HepG2 (cell line): ENCODE measurements around the gene DDR2. TPM values are rescaled to one million over a fixed set of nuclear protein-coding genes. Genes with fewer than 3 reads are reported as not detected.

Source experiments
- AHDC1 ChIP-seq: sonication (generic); formaldehyde crosslinking; IDR thresholded peaks from 2 replicates; pipeline ENCODE4 v1.5.1; 2020; ENCODE audit warnings: mild to moderate bottlenecking, missing genetic modification reagents, borderline replicate concordance
- ARID2 ChIP-seq: sonication (generic); formaldehyde crosslinking; IDR thresholded peaks from 2 replicates; pipeline ENCODE4 v1.8.1; 2022; ENCODE audit warnings: mild to moderate bottlenecking, missing genetic modification reagents, borderline replicate concordance
- CHCHD3 ChIP-seq: sonication (generic); formaldehyde crosslinking; IDR thresholded peaks from 2 replicates; pipeline ENCODE4 v1.8.0; 2022; ENCODE audit warnings: mild to moderate bottlenecking, missing genetic modification reagents, moderate library complexity
- CREM ChIP-seq, 2 experiments: sonication (generic) in 1 of 2; formaldehyde crosslinking in 1 of 2; IDR thresholded peaks; 2 replicates each; pipeline versions ENCODE4 v1.4.0 to v1.6.1; 2016 to 2020; ENCODE audit warnings: antibody characterized with exemption in 1 of 2, mild to moderate bottlenecking in 1 of 2, missing genetic modification reagents in 1 of 2
- HNF4A ChIP-seq: sonication (generic); formaldehyde crosslinking; IDR thresholded peaks from 2 replicates; pipeline ENCODE4 v1.4.0; 2020; ENCODE audit warnings: missing genetic modification reagents
- IKZF1 ChIP-seq: fragments of 450-650 bp; IDR thresholded peaks from 2 replicates; pipeline ENCODE4 v1.7.1; 2016
- LCORL ChIP-seq, 2 experiments: fragments of 450-650 bp in 1 of 2; sonication (generic) in 1 of 2; formaldehyde crosslinking in 1 of 2; IDR thresholded peaks; 2 replicates each; pipeline versions ENCODE4 v1.5.0 to v1.6.1; 2017 to 2020; ENCODE audit warnings: antibody characterized with exemption in 1 of 2, missing genetic modification reagents in 1 of 2
- NPAS2 ChIP-seq: sonication (generic); formaldehyde crosslinking; IDR thresholded peaks from 2 replicates; pipeline ENCODE4 v1.8.0; 2022; ENCODE audit warnings: mild to moderate bottlenecking, missing genetic modification reagents, borderline replicate concordance
- PAXIP1 ChIP-seq: sonication (generic); formaldehyde crosslinking; conservative IDR thresholded peaks from 2 replicates; pipeline ENCODE4 v1.4.0; 2020; ENCODE audit warnings: mild to moderate bottlenecking, missing genetic modification reagents, moderate library complexity
- SNAI1 ChIP-seq: sonication (generic); formaldehyde crosslinking; IDR thresholded peaks from 2 replicates; pipeline ENCODE4 v1.5.0; 2020; ENCODE audit warnings: mild to moderate bottlenecking, missing genetic modification reagents, borderline replicate concordance
- SOX6 ChIP-seq, 2 experiments: fragments of 450-650 bp in 1 of 2; sonication (generic) in 1 of 2; formaldehyde crosslinking in 1 of 2; IDR thresholded peaks; 2 replicates each; pipeline versions ENCODE4 v1.4.0 to v1.6.1; 2017 to 2020; ENCODE audit warnings: antibody characterized with exemption in 1 of 2, mild to moderate bottlenecking in 1 of 2, missing genetic modification reagents in 1 of 2
- ZBTB2 ChIP-seq: sonication (generic); formaldehyde crosslinking; IDR thresholded peaks from 2 replicates; pipeline ENCODE4 v1.8.0; 2022; ENCODE audit warnings: low read depth, missing genetic modification reagents
- ZFP36L2 ChIP-seq: sonication (generic); formaldehyde crosslinking; IDR thresholded peaks from 2 replicates; pipeline ENCODE4 v1.4.0; 2020; ENCODE audit warnings: missing genetic modification reagents
- ZSCAN12 ChIP-seq: sonication (generic); formaldehyde crosslinking; IDR thresholded peaks from 2 replicates; pipeline ENCODE4 v1.9.0; 2021; ENCODE audit warnings: mild to moderate bottlenecking, missing genetic modification reagents
- ZUFSP ChIP-seq: sonication (generic); formaldehyde crosslinking; IDR thresholded peaks from 2 replicates; pipeline ENCODE4 v1.9.0; 2021; ENCODE audit warnings: missing genetic modification reagents, mild to moderate bottlenecking, borderline replicate concordance
- polyA plus RNA-seq, 8 experiments: library from polyadenylated mRNA; depleted of rRNA in 3 of 8; stranded (reverse) in 7 of 8; unstranded in 1 of 8; fragments of >200 nt; fragmentation: Illumina TruSeq in 4 of 8; extraction: Trizol in 4 of 8; gene quantifications; 2 replicates each; pipeline versions ENCODE4 v1.2.1 to v1.2.3, GENCODE V29; 2011 to 2016; ENCODE audit warnings: low read depth in 4 of 8, missing spikeins in 1 of 8, mixed read lengths in 1 of 8; ENCODE audit not compliant: insufficient read depth in 1 of 8
- total RNA-seq, 5 experiments: library from RNA; depleted of rRNA; stranded (reverse); fragments of >200 nt; fragmentation: Illumina TruSeq; extraction: Trizol; gene quantifications; 2 replicates each; pipeline ENCODE4 v1.2.3, GENCODE V29; 2016; ENCODE audit warnings: low read depth in 1 of 5

The DDR2 gene
- total and polyA plus RNA-seq, 2 of the 13 experiments (the other 11 are each of a cell fraction or from before 2014, with no cell fraction given), result 0.36 to 0.38 TPM

- TF ChIP-seq PAXIP1 (CRISPR knock-in tag) (peak; percentile 91), ZSCAN12 (no peak), LCORL (IDR thresholded peaks at IDR 0.05) (no peak), LCORL (CRISPR knock-in tag; IDR thresholded peaks at IDR 0.05) (peak; percentile 32; the same call in 1 of the 2 replicates), CHCHD3 (CRISPR knock-in tag) (no peak), ZBTB2 (no peak), HNF4A (CRISPR knock-in tag) (peak; percentile 94), NPAS2 (no peak), SOX6 (IDR thresholded peaks at IDR 0.05) (no peak), SOX6 (CRISPR knock-in tag; IDR thresholded peaks at IDR 0.05) (peak; percentile 66), SNAI1 (no peak), CREM (IDR thresholded peaks at IDR 0.05) (peak; percentile 63), CREM (CRISPR knock-in tag; IDR thresholded peaks at IDR 0.05) (no peak), ZUFSP (CRISPR knock-in tag) (no peak), ZFP36L2 (CRISPR knock-in tag) (no peak), IKZF1 (no peak), AHDC1 (CRISPR knock-in tag) (peak; percentile 90; the same call in 1 of the 2 replicates), ARID2 (no peak)
Measured at GRCh38 chr1:162596514-162597170, 35.6 kb upstream of the DDR2 start (continued).
